Endothelial cell of umbilical vein (primary cell): ENCODE results near the gene ADAMTS14. TPM values are rescaled to one million over a fixed set of nuclear protein-coding genes. Genes with fewer than 3 reads are reported as not detected.

Source experiments
- BruUV-seq: library from RNA; stranded (reverse); fragments of 400-500 nt; replicated peaks from 2 replicates; lab custom pipeline; 2021; lab: Mats Ljungman, UMichigan
- CTCF ChIA-PET: fragments of 300-600, 350-600 bp; sonication (Branson Sonifier 250); formaldehyde crosslinking; loops from one replicate; lab custom pipeline; 2021; ENCODE audit warnings: antibody characterized with exemption, inconsistent platforms; lab: Charles Lee
- POLR2A ChIA-PET: fragments of 300-600, 350-600 bp; sonication (Branson Sonifier 250); formaldehyde crosslinking; loops from one replicate; lab custom pipeline; 2021; ENCODE audit warnings: antibody characterized with exemption, inconsistent platforms; lab: Charles Lee
- DNase-seq: peaks from one replicate; pipeline ENCODE4 v3.0.0-alpha.2; 2011; ENCODE audit warnings: low read depth, low spot score
- FAIRE-seq: peaks from 2 replicates; lab custom pipeline; 2011; peaks lifted over from hg19 to GRCh38; lab: Jason Lieb, UNC
- H2AFZ ChIP-seq: 2 replicates; pipeline ENCODE4 v1.6.0; 2012; ENCODE audit warnings: low read depth, low read length, control low read depth, inconsistent platforms
- H3K27ac ChIP-seq: 2 replicates; pipeline ENCODE4 v1.5.1; 2011; ENCODE audit warnings: low read depth, mild to moderate bottlenecking, control low read depth, low read length, moderate library complexity; ENCODE audit not compliant: insufficient read depth
- H3K27me3 ChIP-seq, 2 experiments: 2 replicates each; pipeline versions ENCODE4 v1.6.0 to v1.6.1; 2011; ENCODE audit warnings: low read length in 2 of 2, mixed read lengths in 1 of 2; ENCODE audit not compliant: control insufficient read depth in 2 of 2, insufficient read depth in 2 of 2
- H3K36me3 ChIP-seq, 2 experiments: 2 replicates in 1 of 2; 3 replicates in 1 of 2; pipeline ENCODE4 v1.5.1; 2011; ENCODE audit warnings: low read length in 2 of 2, mild to moderate bottlenecking in 1 of 2, moderate library complexity in 1 of 2; ENCODE audit not compliant: control insufficient read depth in 2 of 2, insufficient read depth in 2 of 2; ENCODE audit errors: extremely low read depth in 1 of 2
- H3K4me1 ChIP-seq: 3 replicates; pipeline ENCODE4 v1.5.1; 2011; ENCODE audit warnings: mild to moderate bottlenecking, low read length; ENCODE audit not compliant: control insufficient read depth, insufficient read depth; ENCODE audit errors: extremely low read depth
- H3K4me2 ChIP-seq: 2 replicates; pipeline ENCODE4 v1.6.1; 2011; ENCODE audit warnings: low read length, control low read depth, mixed read lengths; ENCODE audit not compliant: insufficient read depth
- H3K4me3 ChIP-seq, 3 experiments: fragments of 200-600 bp in 1 of 3; sonication (generic), shearing (Covaris generic) in 1 of 3; replicated peaks in 1 of 3; 2 replicates each; pipeline ENCODE4 v1.5.1; 2011 to 2016; ENCODE audit warnings: control low read depth in 3 of 3, low read length in 3 of 3, mild to moderate bottlenecking in 2 of 3, inconsistent platforms in 1 of 3, low read depth in 1 of 3, moderate library complexity in 1 of 3; ENCODE audit not compliant: insufficient read depth in 1 of 3
- H3K79me2 ChIP-seq: 2 replicates; pipeline ENCODE4 v1.6.0; 2012; ENCODE audit warnings: low read length, inconsistent platforms; ENCODE audit not compliant: control insufficient read depth, insufficient read depth
- H3K9ac ChIP-seq: replicated peaks from 2 replicates; pipeline ENCODE3; 2011; ENCODE audit warnings: low read length, control low read depth; ENCODE audit not compliant: insufficient read depth; ENCODE audit errors: extremely low read depth
- H3K9me1 ChIP-seq: replicated peaks from 3 replicates; pipeline ENCODE4 v1.6.0; 2011; ENCODE audit warnings: mild to moderate bottlenecking, low read length; ENCODE audit not compliant: control insufficient read depth, insufficient read depth; ENCODE audit errors: extremely low read depth
- H3K9me3 ChIP-seq: replicated peaks from 2 replicates; pipeline ENCODE4 v1.5.1; 2012; ENCODE audit warnings: low read length, inconsistent platforms; ENCODE audit not compliant: control insufficient read depth, insufficient read depth
- H4K20me1 ChIP-seq: replicated peaks from 2 replicates; pipeline ENCODE3; 2011; ENCODE audit warnings: mild to moderate bottlenecking, low read length; ENCODE audit not compliant: control insufficient read depth, insufficient read depth; ENCODE audit errors: extremely low read depth
- FOS ChIP-seq: IDR thresholded peaks from 2 replicates; pipeline ENCODE4 v1.6.1; 2011; ENCODE audit warnings: mild to moderate bottlenecking, low read length, moderate library complexity, borderline replicate concordance; ENCODE audit not compliant: insufficient read depth
- MYC ChIP-seq: IDR thresholded peaks from one replicate; pipeline ENCODE4 v1.6.1; 2011; ENCODE audit warnings: mild to moderate bottlenecking, low read depth, low read length
- POLR2A ChIP-seq: IDR thresholded peaks from 2 replicates; pipeline ENCODE4 v1.6.1; 2012; ENCODE audit warnings: low read depth, mild to moderate bottlenecking, control low read depth, low read length
- POLR2AphosphoS5 ChIP-seq: IDR thresholded peaks from 2 replicates; pipeline ENCODE4 v1.6.1; 2012; ENCODE audit warnings: low read depth, mild to moderate bottlenecking, control low read depth, low read length, moderate library complexity; ENCODE audit not compliant: insufficient read depth
- dilution Hi-C: fragments of 300-500 bp; cut with MboI; formaldehyde crosslinking; loops from one replicate; pipeline ENCODE4 v1.15.0; 2019; ENCODE audit warnings: low sequenced_read_pairs; ENCODE audit not compliant: extremely low pct_ligation_motif_present
- intact Hi-C: fragments of 100-400 bp; cut with micrococcal nuclease; formaldehyde crosslinking; loops from one replicate; pipeline ENCODE4 v1.10.0; 2022
- polyA plus RNA-seq, 4 experiments: library from polyadenylated mRNA; depleted of rRNA in 3 of 4; stranded (reverse) in 3 of 4; unstranded in 1 of 4; fragments of >200 nt; gene quantifications; 2 replicates each; pipeline versions ENCODE4 v1.2.1 to v1.2.3, GENCODE V29; 2011 to 2012; ENCODE audit warnings: missing spikeins in 1 of 4
- total RNA-seq: library from RNA; stranded (reverse); gene quantifications from 2 replicates; pipeline ENCODE4 v1.2.3, GENCODE V29; 2021
- TF ChIP-seq, protein P1 (sequence below), 2 donors: IDR thresholded peaks; 1 replicate in 1 of 2; 2 replicates in 1 of 2; pipeline ENCODE4 v1.5.1; 2011; ENCODE audit warnings: low read length in 2 of 2, mild to moderate bottlenecking in 2 of 2, moderate library complexity in 2 of 2, control low read depth in 1 of 2, inconsistent platforms in 1 of 2, low read depth in 1 of 2; ENCODE audit not compliant: insufficient read depth in 1 of 2; ENCODE audit errors: extremely low read depth in 1 of 2

ADAMTS14 gene
- total and polyA plus RNA-seq, 2 donors (not counting 3 experiments of a cell fraction or from before 2014, with no cell fraction given) = not detected

GRCh38 chr10:70656489-70656888, 15.8 kb upstream of the ADAMTS14 start:
- DNase-seq (peak; percentile 6), FAIRE-seq (peak; percentile 40)
- TF ChIP-seq POLR2A (no peak), FOS (peak; percentile 36)
- H3K4me3 ChIP-seq = no peak overlapping the region
- intact Hi-C loops = no loop called here
- CTCF ChIA-PET = interaction anchor here (1.1 kb wide), 1 partner anchor 11 kb away, joined by 3 read pairs; no protein-coding TSS in a partner anchor
- no peak overlapping the region for H2AFZ ChIP-seq
- H3K9ac ChIP-seq = no peak overlapping the region
- H3K4me2 ChIP-seq = no peak overlapping the region
- H3K9me3 ChIP-seq = no peaks in the 10 kb centered on the region
- POLR2A ChIA-PET = no interaction called here
- no peaks in the 10 kb centered on the region for H3K79me2 ChIP-seq
- H4K20me1 ChIP-seq = no peaks in the 10 kb centered on the region
- H3K4me1 ChIP-seq = no peaks in the 10 kb centered on the region
- dilution Hi-C loops = no loop called here
- no TSS peak for BruUV-seq
- H3K27me3 ChIP-seq = peaks cover 0 to 4% of the 10 kb centered on the region in 2 experiments
- H3K27ac ChIP-seq = no peak overlapping the region
- no peaks in the 10 kb centered on the region for H3K36me3 ChIP-seq
- no peaks in the 10 kb centered on the region for H3K9me1 ChIP-seq

DNA sequence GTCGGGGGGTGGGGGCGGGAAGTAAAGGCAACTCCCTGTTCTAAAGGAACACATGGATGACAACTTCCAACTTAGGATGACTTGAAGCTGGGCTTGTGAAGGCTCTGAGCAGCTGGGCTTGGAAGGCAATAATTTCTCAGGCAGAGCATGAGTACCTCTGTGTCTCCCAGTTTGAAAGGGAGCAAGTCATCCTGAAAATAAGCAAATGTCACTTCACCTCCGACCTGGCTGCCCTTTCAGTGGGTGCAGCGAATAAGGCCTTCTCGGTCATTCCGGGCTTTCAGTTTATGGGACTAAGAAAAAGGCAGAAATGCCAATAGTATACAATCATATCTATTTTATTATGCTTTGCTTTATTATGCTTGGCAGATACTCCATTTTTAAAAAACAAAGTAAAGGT, 15.3 kb upstream of the ADAMTS14 start:
- no TSS peak for BruUV-seq
- Histone ChIP-seq H3K9ac (no peak overlapping the region), H4K20me1 (no peaks in the 10 kb centered on the region), H3K79me2 (no peaks in the 10 kb centered on the region), H3K27ac (no peak overlapping the region), H3K4me3 (no peak overlapping the region), H3K4me2 (no peak overlapping the region), H3K9me1 (no peaks in the 10 kb centered on the region), H3K4me1 (no peaks in the 10 kb centered on the region), H3K9me3 (no peaks in the 10 kb centered on the region), H2AFZ (no peak overlapping the region), H3K27me3 (peaks cover 2 to 8% of the 10 kb centered on the region in 2 experiments), H3K36me3 (no peaks in the 10 kb centered on the region)
- no peak for TF ChIP-seq POLR2AphosphoS5
- no peak for TF ChIP-seq MYC
- TF ChIP-seq, protein P1, sequence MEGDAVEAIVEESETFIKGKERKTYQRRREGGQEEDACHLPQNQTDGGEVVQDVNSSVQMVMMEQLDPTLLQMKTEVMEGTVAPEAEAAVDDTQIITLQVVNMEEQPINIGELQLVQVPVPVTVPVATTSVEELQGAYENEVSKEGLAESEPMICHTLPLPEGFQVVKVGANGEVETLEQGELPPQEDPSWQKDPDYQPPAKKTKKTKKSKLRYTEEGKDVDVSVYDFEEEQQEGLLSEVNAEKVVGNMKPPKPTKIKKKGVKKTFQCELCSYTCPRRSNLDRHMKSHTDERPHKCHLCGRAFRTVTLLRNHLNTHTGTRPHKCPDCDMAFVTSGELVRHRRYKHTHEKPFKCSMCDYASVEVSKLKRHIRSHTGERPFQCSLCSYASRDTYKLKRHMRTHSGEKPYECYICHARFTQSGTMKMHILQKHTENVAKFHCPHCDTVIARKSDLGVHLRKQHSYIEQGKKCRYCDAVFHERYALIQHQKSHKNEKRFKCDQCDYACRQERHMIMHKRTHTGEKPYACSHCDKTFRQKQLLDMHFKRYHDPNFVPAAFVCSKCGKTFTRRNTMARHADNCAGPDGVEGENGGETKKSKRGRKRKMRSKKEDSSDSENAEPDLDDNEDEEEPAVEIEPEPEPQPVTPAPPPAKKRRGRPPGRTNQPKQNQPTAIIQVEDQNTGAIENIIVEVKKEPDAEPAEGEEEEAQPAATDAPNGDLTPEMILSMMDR (IDR thresholded peaks at IDR 0.05; ENCODE audit: extremely low read depth in 1 of 2, insufficient read depth in 1 of 2, low read depth in 1 of 2, low read length in 2 of 2) = no peak
- FAIRE-seq = no peak
- dilution Hi-C loops (no loop called here), intact Hi-C loops (no loop called here)
- no peak for DNase-seq
- ChIA-PET POLR2A (no interaction called here), CTCF (interaction anchor here (1.1 kb wide), 1 partner anchor 12 kb away, joined by 3 read pairs; no protein-coding TSS in a partner anchor)
